Measurements from ENCODE around the gene ACTRT1.

The ACTRT1 gene

DNA sequence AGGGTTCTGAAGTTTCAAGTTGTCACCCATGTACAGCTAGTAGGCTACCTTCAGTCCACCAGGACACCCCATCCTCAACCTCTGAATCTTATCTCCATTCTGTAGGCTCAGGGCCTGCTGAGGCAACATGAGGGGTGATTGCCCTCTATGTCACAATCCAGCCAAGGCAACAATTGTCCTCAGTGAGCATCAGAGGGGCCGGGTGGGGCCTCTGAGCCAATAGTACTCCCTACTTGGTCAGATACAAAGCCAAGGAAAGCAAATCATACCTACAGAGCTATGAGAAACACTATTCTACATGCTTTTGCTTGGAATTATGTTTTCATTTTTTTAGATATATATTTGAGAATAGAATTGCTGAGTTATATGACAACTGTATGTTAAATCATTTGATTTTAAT lies at the start of gene ACTRT1:
TSS of gene ACTRT1 (minus strand) at position 101 of the 400 bp plus-strand sequence. CDS start 197 bp downstream, outside the sequence.
- no peak for DNase-seq
- TF ChIP-seq GATA1 (IDR thresholded peaks at IDR 0.05; ENCODE audit: low read depth, low read length) (no peak), POLR2A (IDR thresholded peaks at IDR 0.05; ENCODE audit: low read length) (no peak)

DNA sequence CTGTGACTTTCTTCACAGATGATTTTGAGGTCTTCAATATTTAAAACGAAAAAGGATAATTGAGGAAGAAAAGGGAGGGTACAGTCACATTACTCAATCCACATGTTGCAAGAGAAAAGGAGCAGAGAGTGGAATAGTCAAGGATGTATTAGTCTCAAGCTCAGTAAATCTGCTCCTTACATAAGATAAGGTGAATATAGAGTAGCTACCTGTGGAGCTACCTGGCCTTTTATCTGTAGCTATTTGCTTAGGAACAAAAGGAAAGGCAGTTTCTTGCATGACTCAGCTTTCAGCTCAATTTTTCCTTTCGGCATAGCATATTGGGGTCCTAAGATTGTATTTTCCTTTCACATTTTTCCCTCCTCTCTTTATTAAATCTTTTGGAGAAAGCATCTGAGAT lies 26.3 kb upstream of the ACTRT1 start:
- no peak for DNase-seq
- TF ChIP-seq GATA1 (IDR thresholded peaks at IDR 0.05; ENCODE audit: low read depth, low read length) = no peak
- TF ChIP-seq POLR2A (IDR thresholded peaks at IDR 0.05; ENCODE audit: low read length) = no peak

DNA sequence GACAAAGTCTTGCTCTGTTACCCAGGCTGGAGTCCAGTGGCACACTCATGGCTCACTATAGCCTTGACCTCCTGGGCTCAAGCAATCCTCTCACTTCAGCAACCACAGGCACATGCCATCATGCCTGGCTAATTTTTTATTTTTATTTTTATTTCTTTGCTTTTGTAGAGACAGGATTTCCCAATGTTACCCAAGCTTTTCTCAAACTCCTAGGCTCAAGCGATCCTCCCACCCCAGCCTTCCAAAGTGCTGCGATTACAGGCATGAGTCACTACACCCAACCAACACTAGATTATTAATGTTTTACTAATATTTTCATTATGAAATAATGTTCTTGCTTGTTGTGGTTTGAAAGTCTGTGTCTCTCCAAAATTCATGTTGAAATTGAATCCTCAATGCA lies 5.2 kb upstream of the ACTRT1 start:
- DNase-seq = no peak
- TF ChIP-seq GATA1 (IDR thresholded peaks at IDR 0.05; ENCODE audit: low read depth, low read length) (no peak), POLR2A (IDR thresholded peaks at IDR 0.05; ENCODE audit: low read length) (no peak)

DNA sequence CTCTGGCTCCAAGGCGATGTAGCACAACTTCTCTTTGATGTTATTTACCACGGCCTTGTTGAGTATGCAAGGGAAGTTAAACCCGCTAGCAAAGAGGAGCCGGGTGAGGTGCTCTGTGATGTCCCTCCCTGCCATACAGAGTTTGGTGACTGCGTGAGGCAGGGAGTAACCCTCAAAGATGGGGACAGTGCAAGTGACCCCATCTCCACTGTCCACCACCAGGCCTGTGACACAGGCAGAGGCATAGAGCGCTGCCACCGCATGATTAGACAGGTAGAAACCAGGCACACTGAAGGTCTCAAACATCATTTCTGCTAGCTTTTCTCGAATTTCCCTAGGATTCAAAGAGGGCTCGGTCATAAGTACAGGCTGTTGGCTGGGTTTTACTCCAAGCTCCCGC lies 677 bp downstream of the ACTRT1 start:
- TF ChIP-seq POLR2A (IDR thresholded peaks at IDR 0.05; ENCODE audit: low read length) (no peak), GATA1 (IDR thresholded peaks at IDR 0.05; ENCODE audit: low read depth, low read length) (no peak)
- DNase-seq = no peak

DNA sequence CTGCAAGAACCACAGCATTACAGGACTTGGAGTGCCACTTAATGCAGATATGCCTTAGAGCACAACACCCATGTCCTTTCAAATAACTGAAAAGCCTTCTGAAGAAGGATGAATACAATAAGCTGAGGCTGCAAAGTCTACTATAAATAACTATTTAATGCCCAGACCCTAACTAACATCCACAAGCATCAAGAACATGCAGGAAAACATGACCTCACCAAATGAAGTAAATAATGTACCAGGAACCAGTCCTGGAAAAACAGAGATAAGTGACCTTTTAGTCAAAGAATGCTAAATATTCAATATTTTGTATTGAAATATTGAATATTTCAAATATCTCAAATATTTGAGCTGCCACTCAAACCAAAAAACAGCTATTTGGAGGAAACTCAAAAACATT lies 16.9 kb downstream of the ACTRT1 start:
- TF ChIP-seq POLR2A (IDR thresholded peaks at IDR 0.05; ENCODE audit: low read length) = no peak
- no peak for TF ChIP-seq GATA1 (IDR thresholded peaks at IDR 0.05; ENCODE audit: low read depth, low read length)
- no peak for DNase-seq

DNA sequence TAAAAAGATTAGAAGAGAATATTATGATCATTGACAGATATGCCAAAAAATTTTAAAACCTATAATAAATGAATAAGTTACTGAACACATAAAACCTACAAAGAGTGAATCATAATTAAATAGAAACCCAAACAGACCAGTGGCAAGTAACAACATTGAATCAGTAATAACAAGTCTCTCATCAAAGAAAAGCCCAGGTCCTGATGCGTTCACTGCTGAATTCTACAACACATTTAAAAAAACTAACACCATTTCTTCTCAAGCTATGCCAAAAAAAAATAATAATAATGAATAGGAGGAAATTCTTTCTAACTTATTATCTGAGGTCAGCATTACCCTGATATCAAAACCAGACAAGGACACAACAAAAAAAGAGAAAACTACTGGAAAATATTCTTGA lies 30.6 kb downstream of the ACTRT1 start:
- no peak for TF ChIP-seq GATA1 (IDR thresholded peaks at IDR 0.05; ENCODE audit: low read depth, low read length)
- no peak for TF ChIP-seq POLR2A (IDR thresholded peaks at IDR 0.05; ENCODE audit: low read length)
- DNase-seq = no peak

DNA sequence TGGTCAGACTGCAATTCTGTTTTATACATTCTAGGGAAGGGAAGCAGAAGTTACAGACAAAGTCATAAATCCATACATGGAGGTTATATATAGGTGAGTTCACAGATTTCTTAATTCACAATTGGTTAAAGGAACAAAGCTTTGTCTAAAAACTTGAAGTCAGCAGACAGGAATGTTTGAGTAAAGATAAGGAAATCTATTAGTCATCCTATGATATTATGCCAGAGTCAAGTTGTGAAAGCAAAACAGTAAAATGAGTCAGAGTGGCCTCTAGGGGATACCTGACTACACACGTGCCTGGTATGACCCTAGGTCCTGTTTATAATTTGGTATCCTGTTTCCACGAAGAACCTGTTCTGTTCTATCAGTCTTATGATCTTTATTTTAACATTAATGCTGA lies 31.5 kb downstream of the ACTRT1 start:
- TF ChIP-seq POLR2A (IDR thresholded peaks at IDR 0.05; ENCODE audit: low read length) (no peak), GATA1 (IDR thresholded peaks at IDR 0.05; ENCODE audit: low read depth, low read length) (no peak)
- no peak for DNase-seq

DNA sequence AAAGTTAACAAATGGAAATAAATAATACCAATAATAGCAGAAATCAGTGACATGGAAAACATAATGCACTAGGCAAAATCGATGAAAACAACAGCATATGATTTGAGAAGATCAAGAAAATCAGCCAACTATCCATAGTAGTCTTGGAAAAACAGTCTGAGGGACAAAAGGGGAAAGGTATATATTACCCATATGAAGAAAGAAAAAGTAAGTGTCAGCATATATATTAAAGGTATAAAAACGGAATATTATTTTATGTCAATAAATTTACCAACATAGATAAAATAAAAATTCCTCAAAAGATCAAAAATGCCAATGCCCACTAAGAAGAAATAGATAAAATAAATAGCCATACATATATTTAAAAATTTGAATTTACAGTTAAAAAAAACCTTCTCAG lies 33.0 kb downstream of the ACTRT1 start:
- DNase-seq = no peak
- no peak for TF ChIP-seq GATA1 (IDR thresholded peaks at IDR 0.05; ENCODE audit: low read depth, low read length)
- TF ChIP-seq POLR2A (IDR thresholded peaks at IDR 0.05; ENCODE audit: low read length) = no peak

DNA sequence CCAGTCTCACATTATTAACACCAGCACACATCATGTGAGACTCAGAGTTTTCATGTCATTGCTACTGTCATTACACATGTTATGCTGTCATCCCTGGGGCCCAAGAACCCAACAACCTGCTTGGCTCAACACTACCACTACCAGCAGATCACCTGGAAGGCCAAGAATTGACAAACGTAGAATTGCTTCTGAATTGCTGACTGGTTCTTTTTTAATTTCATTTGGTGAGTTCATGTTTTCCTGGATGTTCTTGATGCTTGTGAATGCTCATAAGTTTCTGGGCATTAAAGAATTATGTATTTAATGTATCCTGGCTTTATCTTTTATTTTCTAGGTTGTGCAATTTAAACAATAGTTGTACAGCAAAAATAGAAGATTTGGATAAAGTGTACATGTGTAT lies 40.2 kb downstream of the ACTRT1 start:
- TF ChIP-seq GATA1 (IDR thresholded peaks at IDR 0.05; ENCODE audit: low read depth, low read length) (no peak), POLR2A (IDR thresholded peaks at IDR 0.05; ENCODE audit: low read length) (no peak)

DNA sequence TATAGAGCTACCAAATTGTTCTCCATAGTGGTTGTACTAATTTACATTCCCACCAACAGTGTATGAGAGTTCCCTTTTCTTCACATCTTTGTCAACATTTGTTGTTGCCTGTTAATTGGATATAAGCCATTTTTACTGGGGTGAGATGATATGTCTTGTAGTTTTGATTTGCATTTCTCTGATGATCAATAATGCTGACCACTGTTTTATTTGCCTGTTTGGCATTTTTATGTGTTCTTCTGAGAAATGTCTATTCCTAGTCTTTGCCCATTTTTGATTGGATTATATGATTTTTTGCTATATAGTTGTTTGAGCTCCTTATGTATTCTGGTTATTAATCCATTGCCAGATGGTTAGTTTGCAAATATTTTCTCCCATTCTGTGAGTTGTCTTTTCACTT lies 44.3 kb downstream of the ACTRT1 start:
- TF ChIP-seq POLR2A (IDR thresholded peaks at IDR 0.05; ENCODE audit: low read length) = no peak
- no peak for TF ChIP-seq GATA1 (IDR thresholded peaks at IDR 0.05; ENCODE audit: low read depth, low read length)
- no peak for DNase-seq

More for the DNA sequence above, 40.2 kb downstream of the ACTRT1 start:
- DNase-seq = no peak

All from erythroblast (primary cell).